ENCODE measurements around the gene MNT.

DNA sequence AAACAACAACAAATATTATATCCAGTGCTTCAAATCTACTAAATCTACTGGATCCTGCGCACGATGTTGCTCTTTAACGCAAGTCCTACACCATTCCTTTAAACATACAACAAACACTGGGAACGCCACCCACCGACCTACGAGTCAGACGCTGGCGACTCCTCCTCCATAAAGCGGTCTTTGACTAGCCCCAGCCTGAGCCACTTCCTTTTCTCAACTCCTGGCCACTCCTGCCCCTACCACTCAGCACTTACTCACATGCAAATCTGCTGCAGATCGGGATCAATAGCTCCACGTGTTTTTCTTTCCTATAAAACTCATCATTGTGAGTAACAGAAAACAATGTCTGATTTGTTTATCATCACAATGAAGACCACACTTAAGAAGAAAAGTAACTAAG is 32.8 kb upstream of the MNT start:
- TF ChIP-seq SP1 (IDR thresholded peaks at IDR 0.05): no peak
- TF ChIP-seq CTCF (IDR thresholded peaks at IDR 0.05; ENCODE audit: low read depth, low read length, missing input control): no peak
- no peak for TF ChIP-seq YY1 (IDR thresholded peaks at IDR 0.05)
- no peak for TF ChIP-seq ZBTB33 (IDR thresholded peaks at IDR 0.05)
- TF ChIP-seq TAF1 (conservative IDR thresholded peaks at IDR 0.05): no peak
- TF ChIP-seq ATF3 (IDR thresholded peaks at IDR 0.05): no peak
- TF ChIP-seq, protein P1, sequence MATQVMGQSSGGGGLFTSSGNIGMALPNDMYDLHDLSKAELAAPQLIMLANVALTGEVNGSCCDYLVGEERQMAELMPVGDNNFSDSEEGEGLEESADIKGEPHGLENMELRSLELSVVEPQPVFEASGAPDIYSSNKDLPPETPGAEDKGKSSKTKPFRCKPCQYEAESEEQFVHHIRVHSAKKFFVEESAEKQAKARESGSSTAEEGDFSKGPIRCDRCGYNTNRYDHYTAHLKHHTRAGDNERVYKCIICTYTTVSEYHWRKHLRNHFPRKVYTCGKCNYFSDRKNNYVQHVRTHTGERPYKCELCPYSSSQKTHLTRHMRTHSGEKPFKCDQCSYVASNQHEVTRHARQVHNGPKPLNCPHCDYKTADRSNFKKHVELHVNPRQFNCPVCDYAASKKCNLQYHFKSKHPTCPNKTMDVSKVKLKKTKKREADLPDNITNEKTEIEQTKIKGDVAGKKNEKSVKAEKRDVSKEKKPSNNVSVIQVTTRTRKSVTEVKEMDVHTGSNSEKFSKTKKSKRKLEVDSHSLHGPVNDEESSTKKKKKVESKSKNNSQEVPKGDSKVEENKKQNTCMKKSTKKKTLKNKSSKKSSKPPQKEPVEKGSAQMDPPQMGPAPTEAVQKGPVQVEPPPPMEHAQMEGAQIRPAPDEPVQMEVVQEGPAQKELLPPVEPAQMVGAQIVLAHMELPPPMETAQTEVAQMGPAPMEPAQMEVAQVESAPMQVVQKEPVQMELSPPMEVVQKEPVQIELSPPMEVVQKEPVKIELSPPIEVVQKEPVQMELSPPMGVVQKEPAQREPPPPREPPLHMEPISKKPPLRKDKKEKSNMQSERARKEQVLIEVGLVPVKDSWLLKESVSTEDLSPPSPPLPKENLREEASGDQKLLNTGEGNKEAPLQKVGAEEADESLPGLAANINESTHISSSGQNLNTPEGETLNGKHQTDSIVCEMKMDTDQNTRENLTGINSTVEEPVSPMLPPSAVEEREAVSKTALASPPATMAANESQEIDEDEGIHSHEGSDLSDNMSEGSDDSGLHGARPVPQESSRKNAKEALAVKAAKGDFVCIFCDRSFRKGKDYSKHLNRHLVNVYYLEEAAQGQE (IDR thresholded peaks at IDR 0.05): no peak
- no peak for TF ChIP-seq FOXA1 (IDR thresholded peaks at IDR 0.05)

Data from liver (tissue), 3 donors.